Loucy (cell line): ENCODE measurements around the gene PRKN.

Experiments
- CTCF ChIP-seq: fragments of 200-600 bp; sonication (generic); conservative IDR thresholded peaks from 2 replicates; pipeline ENCODE4 v1.5.1; 2014; ENCODE audit warnings: mild to moderate bottlenecking, antibody characterized with exemption, low read length
- EZH2phosphoT487 ChIP-seq: fragments of 200-600 bp; IDR thresholded peaks from 2 replicates; pipeline ENCODE4 v1.6.1; 2018; ENCODE audit warnings: antibody characterized with exemption, mild to moderate bottlenecking, moderate library complexity, borderline replicate concordance

GRCh38 chr6:162325051-162325450 lies 402.5 kb downstream of the PRKN start:
- TF ChIP-seq CTCF (no peak), EZH2phosphoT487 (no peak)
